Upper lobe of left lung (tissue), 4 donors: Measurements from ENCODE around the gene SERF2.
"Not testable (repeated sequence)": the region's sequence is repeated elsewhere in the genome, so short reads cannot be mapped to it uniquely, and the experiment has no call there.

ENCODE experiments used
- CTCF ChIP-seq, 6 experiments: fragments of 450-650 bp in 4 of 6; fragments of 200-600 bp in 2 of 6; sonication (generic) in 2 of 6; IDR thresholded peaks; one replicate each; pipeline ENCODE4 v1.5.1; 2016 to 2019; ENCODE audit warnings: antibody characterized with exemption in 6 of 6
- POLR2A ChIP-seq, 4 donors: fragments of 450-650 bp; IDR thresholded peaks; one replicate each; pipeline ENCODE4 v1.5.1; 2016 to 2017; ENCODE audit warnings: antibody characterized with exemption in 4 of 4, mild to moderate bottlenecking in 2 of 4
- POLR2AphosphoS5 ChIP-seq, 2 donors: sonication (generic); formaldehyde crosslinking; IDR thresholded peaks; one replicate each; pipeline ENCODE4 v1.5.1; 2017; ENCODE audit warnings: antibody characterized with exemption in 2 of 2

GRCh38 chr15:43815064-43815463 is 22.9 kb downstream of the SERF2 start:
- not testable (repeated sequence) for TF ChIP-seq CTCF, POLR2AphosphoS5, POLR2A (IDR thresholded peaks at IDR 0.05)
